GM12878 (cell line): ENCODE data around the gene GRIK4. TPM values are rescaled to one million over a fixed set of nuclear protein-coding genes. Genes with fewer than 3 reads are reported as not detected.
A peak's percentile ranks its signal among the peaks of the same experiment; 100 is the strongest.

ENCODE experiments used
- BCL3 ChIP-seq: IDR thresholded peaks from 2 replicates; pipeline ENCODE4 v1.6.1; 2011; ENCODE audit warnings: borderline replicate concordance, low read depth, mild to moderate bottlenecking, moderate library complexity, low read length; ENCODE audit not compliant: insufficient read depth, poor library complexity, severe bottlenecking
- BMI1 ChIP-seq: fragments of 450-650 bp; IDR thresholded peaks from 2 replicates; pipeline ENCODE4 v1.6.1; 2016; ENCODE audit warnings: mild to moderate bottlenecking, moderate library complexity, borderline replicate concordance
- EED ChIP-seq: sonication (generic); IDR thresholded peaks from 2 replicates; pipeline ENCODE4 v1.6.1; 2016; ENCODE audit warnings: antibody characterized with exemption, low read depth
- EZH2 ChIP-seq: IDR thresholded peaks from 2 replicates; pipeline ENCODE4 v1.6.1; 2012; ENCODE audit warnings: low read depth, mild to moderate bottlenecking, control low read depth, inconsistent platforms, low read length, borderline replicate concordance; ENCODE audit not compliant: control insufficient read depth
- FOXK2 ChIP-seq: fragments of 450-650 bp; IDR thresholded peaks from 2 replicates; pipeline ENCODE4 v1.6.1; 2017; ENCODE audit warnings: mild to moderate bottlenecking, moderate library complexity
- FOXM1 ChIP-seq: IDR thresholded peaks from 2 replicates; pipeline ENCODE4 v1.6.1; 2012; ENCODE audit warnings: low read depth, mild to moderate bottlenecking, inconsistent platforms, low read length, moderate library complexity
- JUND ChIP-seq: IDR thresholded peaks from 2 replicates; pipeline ENCODE4 v1.6.1; 2012; ENCODE audit warnings: low read depth, mild to moderate bottlenecking, low read length, improper control_type of control experiment, moderate library complexity
- MXI1 ChIP-seq: fragments of 150-350 bp; IDR thresholded peaks from 2 replicates; pipeline ENCODE4 v1.6.1; 2011; ENCODE audit warnings: low read depth, mild to moderate bottlenecking, inconsistent platforms, low read length, improper control_type of control experiment
- NFXL1 ChIP-seq: fragments of 450-650 bp; IDR thresholded peaks from 2 replicates; pipeline ENCODE4 v1.6.1; 2017; ENCODE audit warnings: antibody characterized with exemption, mild to moderate bottlenecking, borderline replicate concordance
- NFYA ChIP-seq: IDR thresholded peaks from 2 replicates; pipeline ENCODE4 v1.6.1; 2011; ENCODE audit warnings: low read depth, mild to moderate bottlenecking, low read length, improper control_type of control experiment, borderline replicate concordance
- POLR2A ChIP-seq: IDR thresholded peaks from 2 replicates; pipeline ENCODE4 v1.6.1; 2011; ENCODE audit warnings: low read depth, mild to moderate bottlenecking, low read length
- PRDM15 ChIP-seq: fragments of 450-650 bp; formaldehyde crosslinking; IDR thresholded peaks from 2 replicates; pipeline ENCODE4 v1.4.0; 2020; ENCODE audit warnings: mild to moderate bottlenecking, moderate library complexity
- RAD51 ChIP-seq: fragments of 450-650 bp; IDR thresholded peaks from 2 replicates; pipeline ENCODE4 v1.6.1; 2016; ENCODE audit warnings: moderate library complexity, mild to moderate bottlenecking, inconsistent platforms
- RUNX3 ChIP-seq: IDR thresholded peaks from 2 replicates; pipeline ENCODE4 v1.6.1; 2012; ENCODE audit warnings: low read length, inconsistent platforms
- SMC3 ChIP-seq: IDR thresholded peaks from 2 replicates; pipeline ENCODE4 v1.6.1; 2011; ENCODE audit warnings: low read length, improper control_type of control experiment, borderline replicate concordance
- TCF12 ChIP-seq: IDR thresholded peaks from 2 replicates; pipeline ENCODE4 v1.6.1; 2011; ENCODE audit warnings: low read depth, mild to moderate bottlenecking, low read length
- YBX1 ChIP-seq: fragments of 450-650 bp; IDR thresholded peaks from 2 replicates; pipeline ENCODE4 v1.6.1; 2016; ENCODE audit warnings: antibody characterized with exemption
- ZBED1 ChIP-seq: IDR thresholded peaks from 2 replicates; pipeline ENCODE4 v1.6.1; 2016; ENCODE audit warnings: borderline replicate concordance
- ZNF24 ChIP-seq: fragments of 450-650 bp; IDR thresholded peaks from 2 replicates; pipeline ENCODE4 v1.6.1; 2017; ENCODE audit warnings: antibody characterized with exemption, mild to moderate bottlenecking
- ZNF384 ChIP-seq: IDR thresholded peaks from 2 replicates; pipeline ENCODE4 v1.6.1; 2012; ENCODE audit warnings: low read depth, mild to moderate bottlenecking, low read length, improper control_type of control experiment, borderline replicate concordance
- ZZZ3 ChIP-seq: IDR thresholded peaks from 2 replicates; pipeline ENCODE4 v1.6.1; 2011; ENCODE audit warnings: low read depth; ENCODE audit not compliant: control insufficient read depth, insufficient read length
- polyA plus RNA-seq, 11 experiments: library from polyadenylated mRNA; depleted of rRNA in 4 of 11; unstranded in 6 of 11; stranded (reverse) in 5 of 11; fragments of >200 nt; fragmentation: Nextera tagmentation in 4 of 11; fragmentation: Illumina TruSeq in 1 of 11; extraction: Ambion mirVana in 4 of 11; extraction: Trizol in 1 of 11; gene quantifications; 1 replicate in 1 of 11; 2 replicates in 10 of 11; pipeline versions ENCODE4 v1.2.1 to v1.2.3, GENCODE V29; 2011 to 2016; ENCODE audit warnings: inconsistent platforms in 2 of 11, missing spikeins in 2 of 11, low read depth in 1 of 11
- total RNA-seq, 4 experiments: library from RNA; depleted of rRNA in 3 of 4; stranded (reverse); fragments of >200 nt in 3 of 4; fragmentation: Illumina TruSeq in 1 of 4; extraction: Trizol in 1 of 4; gene quantifications; 2 replicates each; pipeline versions ENCODE4 v1.2.1 to v1.2.3, GENCODE V29; 2013 to 2021
- TF ChIP-seq, protein P1 (sequence below): fragments of 450-650 bp; IDR thresholded peaks from 2 replicates; pipeline ENCODE4 v1.6.1; 2014; ENCODE audit warnings: mild to moderate bottlenecking

The GRIK4 gene
- total and polyA plus RNA-seq, 10 of the 15 experiments (the other 5 are each of a cell fraction or from before 2014, with no cell fraction given) = 0.33 to 3.6 (median 0.72) TPM

DNA sequence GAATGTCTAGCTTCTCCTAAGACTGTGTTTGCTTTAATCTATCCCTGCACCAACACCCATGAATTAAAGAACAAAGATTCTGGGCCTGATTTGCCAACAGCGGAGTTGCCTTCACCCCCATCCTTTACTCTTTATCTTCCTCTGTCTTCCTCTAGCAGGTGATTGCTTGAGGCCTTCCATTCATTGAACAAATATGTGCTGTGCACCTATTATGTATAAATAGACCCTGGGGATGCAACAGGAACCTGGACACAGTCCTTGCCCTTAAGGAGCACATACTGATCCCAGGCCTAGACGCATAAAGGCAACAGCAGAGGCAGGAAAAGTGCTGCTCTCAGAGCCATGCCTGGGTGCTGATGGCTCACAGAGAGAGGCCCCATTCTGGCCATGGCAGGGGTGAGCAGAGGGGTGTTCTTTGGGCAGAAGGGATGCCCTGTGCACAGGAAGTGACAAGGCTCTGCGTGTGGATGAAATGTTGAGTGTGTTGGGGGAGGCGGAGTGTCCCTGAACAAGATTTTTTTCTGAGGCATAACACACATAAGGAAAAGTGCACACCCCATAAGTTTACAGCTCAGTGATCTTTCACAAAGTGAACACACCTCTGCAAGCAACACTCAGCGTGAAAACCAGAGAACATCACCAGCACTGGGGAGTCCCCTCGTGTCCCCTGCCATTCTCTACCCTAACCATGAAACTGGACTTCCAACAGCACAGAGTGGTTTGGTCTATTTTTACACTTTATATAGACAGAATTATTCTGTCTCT, 145.9 kb downstream of the GRIK4 start (continued):
- no peak for TF ChIP-seq NFXL1
- TF ChIP-seq JUND = no peak
- TF ChIP-seq ZNF384 = 0 out of 2 replicates have a peak, but pooled peaks have one; percentile 31
- TF ChIP-seq FOXM1 = peak; percentile 9; the same call in 1 of the 2 replicates
- TF ChIP-seq BCL3 = peak; percentile 42
- no peak for TF ChIP-seq SMC3
- no peak for TF ChIP-seq YBX1
- TF ChIP-seq MXI1 = 0 out of 2 replicates have a peak, but pooled peaks have one; percentile 20
- TF ChIP-seq PRDM15 (CRISPR knock-in tag) = no peak
- TF ChIP-seq RAD51 = no peak; the same call in 1 of the 2 replicates
- no peak for TF ChIP-seq ZZZ3
- no peak for TF ChIP-seq ZBED1
- TF ChIP-seq FOXK2 = no peak
- no peak for TF ChIP-seq NFYA
- TF ChIP-seq, protein P1, sequence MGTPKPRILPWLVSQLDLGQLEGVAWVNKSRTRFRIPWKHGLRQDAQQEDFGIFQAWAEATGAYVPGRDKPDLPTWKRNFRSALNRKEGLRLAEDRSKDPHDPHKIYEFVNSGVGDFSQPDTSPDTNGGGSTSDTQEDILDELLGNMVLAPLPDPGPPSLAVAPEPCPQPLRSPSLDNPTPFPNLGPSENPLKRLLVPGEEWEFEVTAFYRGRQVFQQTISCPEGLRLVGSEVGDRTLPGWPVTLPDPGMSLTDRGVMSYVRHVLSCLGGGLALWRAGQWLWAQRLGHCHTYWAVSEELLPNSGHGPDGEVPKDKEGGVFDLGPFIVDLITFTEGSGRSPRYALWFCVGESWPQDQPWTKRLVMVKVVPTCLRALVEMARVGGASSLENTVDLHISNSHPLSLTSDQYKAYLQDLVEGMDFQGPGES = no peak
- TF ChIP-seq EZH2 = no peak
- TF ChIP-seq EED = peak; percentile 26; the same call in 1 of the 2 replicates
- no peak for TF ChIP-seq BMI1
- peak; percentile 45; the same call in 1 of the 2 replicates for TF ChIP-seq RUNX3
- TF ChIP-seq ZNF24 = no peak
- TF ChIP-seq TCF12 = no peak
- TF ChIP-seq POLR2A = no peak
